ENCODE data around the gene COX5B.

COX5B gene

DNA sequence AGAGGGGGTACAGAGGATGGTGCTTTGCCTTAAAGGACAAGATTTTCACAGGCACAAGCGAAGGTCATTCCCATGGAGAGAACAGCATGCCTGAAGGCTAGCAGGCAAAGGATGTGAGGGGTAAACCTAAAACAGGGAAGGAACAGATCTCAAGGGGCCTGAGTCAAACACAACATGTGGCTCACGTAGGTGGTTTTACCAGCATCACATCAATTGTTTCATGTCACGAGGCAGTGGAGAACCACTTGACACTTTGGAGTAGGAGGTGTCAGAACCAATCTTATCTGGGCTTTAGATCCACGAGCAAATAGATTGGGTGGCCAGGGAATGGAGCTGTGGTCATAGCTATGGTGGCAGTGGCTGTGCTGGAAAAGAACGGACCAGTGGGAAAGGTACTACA is 8.4 kb downstream of the COX5B start:
- no CpG with 5 or more reads among the region's 5 CpGs for WGBS (ENCODE audit: extremely low coverage, insufficient coverage, insufficient read length)
- H3K4me1 ChIP-seq (ENCODE audit: control insufficient read depth in 1 of 2, insufficient read depth in 2 of 2, low read length in 2 of 2): no peaks in the 10 kb centered on the region
- H3K9me3 ChIP-seq (ENCODE audit: insufficient read depth, low read depth, low read length): peaks cover 10% of the 10 kb centered on the region
- no peak overlapping the region for H2BK12ac ChIP-seq (ENCODE audit: low read length)
- no peak overlapping the region for H2AFZ ChIP-seq (ENCODE audit: insufficient read depth, low read length, poor library complexity)
- no peak overlapping the region for H3K9ac ChIP-seq (ENCODE audit: low read length)
- no peak overlapping the region for H3K18ac ChIP-seq (ENCODE audit: low read length)
- H2BK5ac ChIP-seq (ENCODE audit: low read depth, low read length, poor library complexity): no peak overlapping the region
- no peak overlapping the region for H3K4me3 ChIP-seq (ENCODE audit: low read depth, low read length)
- H4K91ac ChIP-seq (ENCODE audit: low read depth, low read length): no peak overlapping the region
- H4K12ac ChIP-seq (ENCODE audit: low read depth, low read length): no peak overlapping the region
- no peak for DNase-seq
- H3K36me3 ChIP-seq (ENCODE audit: control insufficient read depth in 1 of 2, insufficient read depth in 2 of 2, low read length in 2 of 2): peaks cover 39 to 52% of the 10 kb centered on the region in 2 experiments
- H3K79me2 ChIP-seq (ENCODE audit: control insufficient read depth, insufficient read depth, low read length, poor library complexity): no peaks in the 10 kb centered on the region
- H2BK120ac ChIP-seq (ENCODE audit: insufficient read depth, low read length, poor library complexity): no peak overlapping the region
- no peaks in the 10 kb centered on the region for H3K27me3 ChIP-seq (ENCODE audit: insufficient read depth, low read length)
- H3K4ac ChIP-seq (ENCODE audit: low read depth, low read length): no peak overlapping the region
- H3K4me2 ChIP-seq (ENCODE audit: low read length): no peak overlapping the region
- H4K8ac ChIP-seq (ENCODE audit: low read depth, low read length): no peak overlapping the region
- no peak overlapping the region for H3K23ac ChIP-seq (ENCODE audit: low read length)
- no peak overlapping the region for H3K27ac ChIP-seq (ENCODE audit: low read depth, low read length)
- H2AK5ac ChIP-seq (ENCODE audit: low read length): no peak overlapping the region
- H3K14ac ChIP-seq (ENCODE audit: low read length): no peak overlapping the region
- no peaks in the 10 kb centered on the region for H3K79me1 ChIP-seq (ENCODE audit: low read length)

DNA sequence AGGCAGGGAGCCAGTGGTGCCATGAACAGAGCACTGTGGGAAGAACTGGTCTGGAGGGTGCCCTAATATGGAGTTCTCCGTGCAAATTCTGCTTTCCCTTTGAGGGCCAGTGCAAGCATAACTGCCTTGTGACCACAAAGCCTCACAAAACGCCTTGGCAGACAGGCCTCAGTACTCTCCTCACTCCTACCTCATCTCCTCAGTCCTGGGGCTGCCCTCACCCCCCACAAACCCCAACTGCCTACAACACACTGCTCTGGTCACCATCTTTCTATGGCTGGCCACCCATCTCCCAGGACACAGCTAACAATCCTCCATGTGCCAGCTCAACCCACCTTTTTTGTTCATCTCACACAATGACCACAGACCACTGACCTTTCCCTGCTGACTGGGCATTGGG is 8.9 kb downstream of the COX5B start:
- DNase-seq: no peak
- H3K4me3 ChIP-seq (ENCODE audit: low read depth, low read length): no peak overlapping the region
- no peak overlapping the region for H3K9ac ChIP-seq (ENCODE audit: low read length)
- no peak overlapping the region for H3K27ac ChIP-seq (ENCODE audit: low read depth, low read length)
- no peak overlapping the region for H2AFZ ChIP-seq (ENCODE audit: insufficient read depth, low read length, poor library complexity)
- no CpG with 5 or more reads among the region's 2 CpGs for WGBS (ENCODE audit: extremely low coverage, insufficient coverage, insufficient read length)
- H3K4me1 ChIP-seq (ENCODE audit: control insufficient read depth in 1 of 2, insufficient read depth in 2 of 2, low read length in 2 of 2): no peaks in the 10 kb centered on the region
- no peak overlapping the region for H3K23ac ChIP-seq (ENCODE audit: low read length)
- H3K4ac ChIP-seq (ENCODE audit: low read depth, low read length): no peak overlapping the region
- H3K14ac ChIP-seq (ENCODE audit: low read length): no peak overlapping the region
- H2BK12ac ChIP-seq (ENCODE audit: low read length): no peak overlapping the region
- H3K4me2 ChIP-seq (ENCODE audit: low read length): no peak overlapping the region
- H4K91ac ChIP-seq (ENCODE audit: low read depth, low read length): no peak overlapping the region
- H3K79me1 ChIP-seq (ENCODE audit: low read length): no peaks in the 10 kb centered on the region
- no peaks in the 10 kb centered on the region for H3K79me2 ChIP-seq (ENCODE audit: control insufficient read depth, insufficient read depth, low read length, poor library complexity)
- H2BK120ac ChIP-seq (ENCODE audit: insufficient read depth, low read length, poor library complexity): no peak overlapping the region
- no peak overlapping the region for H2AK5ac ChIP-seq (ENCODE audit: low read length)
- H3K36me3 ChIP-seq (ENCODE audit: control insufficient read depth in 1 of 2, insufficient read depth in 2 of 2, low read length in 2 of 2): peaks cover 44 to 55% of the 10 kb centered on the region in 2 experiments
- no peaks in the 10 kb centered on the region for H3K27me3 ChIP-seq (ENCODE audit: insufficient read depth, low read length)
- no peak overlapping the region for H3K18ac ChIP-seq (ENCODE audit: low read length)
- H2BK5ac ChIP-seq (ENCODE audit: low read depth, low read length, poor library complexity): no peak overlapping the region
- peaks cover 10% of the 10 kb centered on the region for H3K9me3 ChIP-seq (ENCODE audit: insufficient read depth, low read depth, low read length)
- H4K8ac ChIP-seq (ENCODE audit: low read depth, low read length): no peak overlapping the region
- H4K12ac ChIP-seq (ENCODE audit: low read depth, low read length): no peak overlapping the region

DNA sequence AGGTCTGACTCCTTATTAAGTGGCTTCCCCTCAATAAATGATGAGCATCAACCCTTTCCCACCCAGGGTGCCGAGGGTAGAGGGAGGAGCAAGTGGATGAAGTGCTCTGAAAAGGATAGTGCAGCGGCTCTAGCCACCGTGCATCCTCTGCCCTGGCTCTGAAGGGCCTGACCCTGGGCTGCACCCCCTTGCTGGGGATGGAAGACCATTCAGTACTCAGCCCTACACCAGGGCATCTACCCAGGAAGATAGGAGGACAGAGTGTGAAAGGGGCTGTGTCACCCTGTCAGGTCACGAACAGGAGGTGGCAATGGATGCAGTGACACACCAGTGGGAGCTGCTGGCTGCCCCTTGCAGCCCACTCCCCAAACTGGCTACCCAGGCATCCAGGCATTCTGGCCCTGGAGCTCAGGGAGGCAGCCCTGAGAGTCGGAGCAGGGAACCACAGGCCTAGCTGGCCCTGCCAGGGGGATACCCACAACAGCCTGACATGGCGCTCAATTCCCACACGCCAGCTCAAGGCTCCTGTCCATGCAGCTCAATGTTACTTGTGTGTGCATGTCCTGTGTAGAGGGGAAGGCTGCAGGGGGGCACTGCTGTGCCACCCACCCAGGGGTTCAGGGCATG is 10.4 kb downstream of the COX5B start:
- no peak overlapping the region for H3K4me3 ChIP-seq (ENCODE audit: low read depth, low read length)
- no peak overlapping the region for H3K4ac ChIP-seq (ENCODE audit: low read depth, low read length)
- no peak overlapping the region for H3K18ac ChIP-seq (ENCODE audit: low read length)
- H3K79me1 ChIP-seq (ENCODE audit: low read length): no peaks in the 10 kb centered on the region
- no peak overlapping the region for H3K23ac ChIP-seq (ENCODE audit: low read length)
- H3K4me2 ChIP-seq (ENCODE audit: low read length): no peak overlapping the region
- WGBS (ENCODE audit: extremely low coverage, insufficient coverage, insufficient read length): no CpG with 5 or more reads among the region's 7 CpGs
- H2BK120ac ChIP-seq (ENCODE audit: insufficient read depth, low read length, poor library complexity): no peak overlapping the region
- DNase-seq: no peak
- H4K91ac ChIP-seq (ENCODE audit: low read depth, low read length): no peak overlapping the region
- no peak overlapping the region for H2AFZ ChIP-seq (ENCODE audit: insufficient read depth, low read length, poor library complexity)
- H2BK12ac ChIP-seq (ENCODE audit: low read length): no peak overlapping the region
- H3K79me2 ChIP-seq (ENCODE audit: control insufficient read depth, insufficient read depth, low read length, poor library complexity): no peaks in the 10 kb centered on the region
- no peak overlapping the region for H4K8ac ChIP-seq (ENCODE audit: low read depth, low read length)
- peaks cover 6 to 7% of the 10 kb centered on the region in 2 experiments for H3K4me1 ChIP-seq (ENCODE audit: control insufficient read depth in 1 of 2, insufficient read depth in 2 of 2, low read length in 2 of 2)
- no peak overlapping the region for H4K12ac ChIP-seq (ENCODE audit: low read depth, low read length)
- H3K9me3 ChIP-seq (ENCODE audit: insufficient read depth, low read depth, low read length): peaks cover 10% of the 10 kb centered on the region
- H2AK5ac ChIP-seq (ENCODE audit: low read length): no peak overlapping the region
- no peaks in the 10 kb centered on the region for H3K27me3 ChIP-seq (ENCODE audit: insufficient read depth, low read length)
- H3K9ac ChIP-seq (ENCODE audit: low read length): no peak overlapping the region
- H3K27ac ChIP-seq (ENCODE audit: low read depth, low read length): no peak overlapping the region
- no peak overlapping the region for H3K14ac ChIP-seq (ENCODE audit: low read length)
- no peak overlapping the region for H2BK5ac ChIP-seq (ENCODE audit: low read depth, low read length, poor library complexity)
- H3K36me3 ChIP-seq (ENCODE audit: control insufficient read depth in 1 of 2, insufficient read depth in 2 of 2, low read length in 2 of 2): peaks cover 48 to 63% of the 10 kb centered on the region in 2 experiments

DNA sequence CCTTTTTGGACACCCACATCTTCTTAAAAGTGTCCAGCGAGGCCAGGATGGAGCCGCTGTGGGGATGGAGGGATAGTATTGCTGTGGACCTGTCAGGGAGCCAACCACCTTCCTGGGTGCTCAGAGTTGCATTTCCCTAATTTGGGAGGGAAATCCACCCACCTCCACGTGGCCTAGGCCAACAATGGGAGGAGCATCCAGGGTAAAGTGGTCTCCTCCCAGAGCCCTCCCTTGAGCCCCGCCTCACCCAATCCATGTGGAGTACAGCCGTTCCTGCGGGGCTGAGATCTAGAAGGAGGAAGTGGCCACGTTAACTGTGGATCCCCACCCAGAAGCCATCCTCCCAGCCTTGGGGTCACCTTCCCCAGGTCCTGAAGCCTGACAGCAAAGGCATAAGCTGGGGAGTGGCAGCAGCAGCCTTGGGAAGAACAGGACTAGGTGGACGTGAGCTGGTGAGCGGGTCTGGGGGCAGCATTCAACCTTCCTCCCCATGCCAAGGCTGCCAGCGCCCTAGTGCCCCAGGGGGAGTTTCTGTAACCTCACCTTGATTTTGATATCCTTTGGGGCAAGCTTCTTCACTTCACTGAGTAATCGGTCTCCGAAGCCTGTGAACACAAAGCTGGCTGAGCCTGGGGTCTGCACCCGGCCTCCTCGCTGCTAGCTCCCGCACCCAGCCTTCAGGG is 11.2 kb downstream of the COX5B start:
- peaks cover 11 to 14% of the 10 kb centered on the region in 2 experiments for H3K4me1 ChIP-seq (ENCODE audit: control insufficient read depth in 1 of 2, insufficient read depth in 2 of 2, low read length in 2 of 2)
- no peaks in the 10 kb centered on the region for H3K79me2 ChIP-seq (ENCODE audit: control insufficient read depth, insufficient read depth, low read length, poor library complexity)
- peaks cover 10% of the 10 kb centered on the region for H3K9me3 ChIP-seq (ENCODE audit: insufficient read depth, low read depth, low read length)
- H2AK5ac ChIP-seq (ENCODE audit: low read length): no peak overlapping the region
- H3K18ac ChIP-seq (ENCODE audit: low read length): no peak overlapping the region
- no peak overlapping the region for H4K8ac ChIP-seq (ENCODE audit: low read depth, low read length)
- DNase-seq: no peak
- H3K27me3 ChIP-seq (ENCODE audit: insufficient read depth, low read length): no peaks in the 10 kb centered on the region
- no peak overlapping the region for H3K27ac ChIP-seq (ENCODE audit: low read depth, low read length)
- no CpG with 5 or more reads among the region's 15 CpGs for WGBS (ENCODE audit: extremely low coverage, insufficient coverage, insufficient read length)
- no peak overlapping the region for H3K4me3 ChIP-seq (ENCODE audit: low read depth, low read length)
- H3K14ac ChIP-seq (ENCODE audit: low read length): no peak overlapping the region
- no peak overlapping the region for H3K4ac ChIP-seq (ENCODE audit: low read depth, low read length)
- H4K12ac ChIP-seq (ENCODE audit: low read depth, low read length): no peak overlapping the region
- no peak overlapping the region for H4K91ac ChIP-seq (ENCODE audit: low read depth, low read length)
- H3K23ac ChIP-seq (ENCODE audit: low read length): no peak overlapping the region
- H3K36me3 ChIP-seq (ENCODE audit: control insufficient read depth in 1 of 2, insufficient read depth in 2 of 2, low read length in 2 of 2): peaks cover 48 to 63% of the 10 kb centered on the region in 2 experiments
- H3K9ac ChIP-seq (ENCODE audit: low read length): no peak overlapping the region
- no peak overlapping the region for H2AFZ ChIP-seq (ENCODE audit: insufficient read depth, low read length, poor library complexity)
- no peaks in the 10 kb centered on the region for H3K79me1 ChIP-seq (ENCODE audit: low read length)
- no peak overlapping the region for H2BK120ac ChIP-seq (ENCODE audit: insufficient read depth, low read length, poor library complexity)
- no peak overlapping the region for H2BK12ac ChIP-seq (ENCODE audit: low read length)
- H2BK5ac ChIP-seq (ENCODE audit: low read depth, low read length, poor library complexity): no peak overlapping the region
- H3K4me2 ChIP-seq (ENCODE audit: low read length): no peak overlapping the region

Data from trophoblast cell (in vitro differentiated cells and primary cell).